ENCODE measurements around the gene CCL13.

GRCh38 chr17:34389126-34389750 lies 33.0 kb downstream of the CCL13 start:
- TF ChIP-seq CTCF (IDR thresholded peaks at IDR 0.05) (no peak), POLR2A (IDR thresholded peaks at IDR 0.05) (no peak)
